Left ventricle myocardium inferior (tissue), 1 donor: ENCODE measurements around the gene KCNIP2. TPM values are rescaled to one million over a fixed set of nuclear protein-coding genes. Genes with fewer than 3 reads are reported as not detected.

ENCODE experiments used
- DNase-seq: peaks from one replicate; pipeline ENCODE4 v3.0.0-alpha.2; 2020
- H3K27ac ChIP-seq: fragments of 200-600 bp; replicated peaks from 2 replicates; pipeline ENCODE4 v1.8.0; 2021
- H3K27me3 ChIP-seq: fragments of 200-600 bp; 2 replicates; pipeline ENCODE4 v1.8.0; 2021; ENCODE audit warnings: low read depth
- H3K36me3 ChIP-seq: fragments of 200-600 bp; 2 replicates; pipeline ENCODE4 v1.8.0; 2021
- H3K4me1 ChIP-seq: fragments of 200-600 bp; 2 replicates; pipeline ENCODE4 v1.8.0; 2021
- H3K4me3 ChIP-seq: fragments of 200-600 bp; 2 replicates; pipeline ENCODE4 v1.8.0; 2021; ENCODE audit warnings: mild to moderate bottlenecking, moderate library complexity
- H3K9me3 ChIP-seq: fragments of 200-600 bp; replicated peaks from 2 replicates; pipeline ENCODE4 v1.8.0; 2021
- CTCF ChIP-seq: fragments of 200-600 bp; IDR thresholded peaks from 2 replicates; pipeline ENCODE4 v1.8.0; 2021; ENCODE audit warnings: antibody characterized with exemption, mild to moderate bottlenecking, borderline replicate concordance
- intact Hi-C: fragments of 100-400 bp; cut with micrococcal nuclease; formaldehyde crosslinking; loops from one replicate; pipeline ENCODE4 v1.11.0; 2022
- total RNA-seq: library from RNA; stranded (reverse); fragmentation: NEBNext Ultra II Directional; extraction: Animal tissue kit (Norgen Biotek cat#: 25700); gene quantifications from one replicate; pipeline ENCODE4 v1.2.1, GENCODE V29; 2021
- donor health status: DM: no; HTN: yes; CAD: no; lungs with severe emphysema.

Gene KCNIP2
- total RNA-seq, 1 donor from 2014 or later = 29.2 TPM

DNA sequence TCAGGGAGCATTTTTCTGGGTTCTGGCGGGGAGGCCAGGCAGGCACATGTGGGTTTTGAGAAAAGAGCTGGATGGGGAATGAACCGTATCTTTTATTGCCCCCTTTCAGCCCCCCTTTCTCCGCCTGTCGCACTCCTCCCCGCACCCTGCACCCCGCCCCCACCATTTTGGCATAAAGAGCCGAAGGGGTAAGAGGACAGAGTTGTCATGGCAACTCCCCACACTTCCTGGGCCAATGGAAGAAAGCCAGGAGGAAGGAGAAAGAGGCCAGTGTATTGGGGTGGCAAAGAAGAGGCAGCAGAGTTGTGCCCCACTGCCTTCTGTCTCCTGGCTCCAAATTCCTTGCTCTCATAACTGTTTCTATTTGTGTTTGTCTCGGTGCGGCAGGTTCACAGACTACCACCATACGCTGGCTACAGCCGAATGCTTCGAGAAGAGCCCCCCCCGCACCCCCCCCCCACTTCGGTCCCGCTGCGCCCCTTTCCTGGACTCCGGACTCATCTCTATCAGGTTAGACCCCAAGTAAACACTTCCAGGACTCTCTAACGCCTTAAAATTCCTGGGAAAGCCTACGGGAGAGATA is 3.4 kb downstream of the KCNIP2 start:
- peaks cover 87% of the 10 kb centered on the region for H3K4me1 ChIP-seq
- H3K4me3 ChIP-seq = peak overlapping the region; percentile 72
- peak overlapping the region; percentile 72 for H3K27ac ChIP-seq
- H3K36me3 ChIP-seq = no peaks in the 10 kb centered on the region
- intact Hi-C loops = loop anchor here (10.0 kb wide), 1 partner anchor 165 kb away; no protein-coding TSS in a partner anchor
- no peak for TF ChIP-seq CTCF
- H3K27me3 ChIP-seq = no peaks in the 10 kb centered on the region
- H3K9me3 ChIP-seq = no peaks in the 10 kb centered on the region
- no peak for DNase-seq

DNA sequence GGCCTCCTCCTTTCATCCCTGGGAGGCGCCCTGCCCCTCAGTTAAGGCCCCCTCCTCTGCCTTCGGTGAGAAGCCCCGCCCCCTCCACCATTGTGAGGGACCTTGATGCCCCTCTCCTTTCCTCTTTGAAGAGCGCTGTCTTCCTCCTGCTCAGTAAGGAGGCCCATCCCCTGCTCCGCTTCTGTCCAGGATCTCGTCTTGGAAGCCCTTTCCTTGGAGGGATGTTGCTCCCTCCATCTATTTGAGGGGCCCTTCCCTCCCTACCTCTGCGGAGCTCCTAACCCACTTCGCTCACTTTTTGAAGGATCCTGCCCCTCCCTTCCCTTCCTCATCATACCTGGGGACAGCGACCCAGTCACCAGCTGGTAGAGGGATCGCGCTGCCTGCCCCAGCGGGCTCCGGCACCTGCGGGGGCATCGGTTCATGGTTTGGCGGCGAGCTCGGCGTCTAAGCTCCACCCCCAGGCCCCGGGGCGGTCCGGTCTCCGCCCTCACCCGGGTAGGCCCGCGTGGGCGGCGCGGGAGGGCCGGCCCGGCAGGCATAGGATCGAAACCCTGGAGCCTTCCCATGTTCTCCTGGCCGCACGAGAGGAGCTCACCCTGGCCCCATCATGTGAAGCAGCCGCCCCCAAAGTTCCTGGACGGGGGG is 4.1 kb downstream of the KCNIP2 start:
- no peaks in the 10 kb centered on the region for H3K36me3 ChIP-seq

DNA sequence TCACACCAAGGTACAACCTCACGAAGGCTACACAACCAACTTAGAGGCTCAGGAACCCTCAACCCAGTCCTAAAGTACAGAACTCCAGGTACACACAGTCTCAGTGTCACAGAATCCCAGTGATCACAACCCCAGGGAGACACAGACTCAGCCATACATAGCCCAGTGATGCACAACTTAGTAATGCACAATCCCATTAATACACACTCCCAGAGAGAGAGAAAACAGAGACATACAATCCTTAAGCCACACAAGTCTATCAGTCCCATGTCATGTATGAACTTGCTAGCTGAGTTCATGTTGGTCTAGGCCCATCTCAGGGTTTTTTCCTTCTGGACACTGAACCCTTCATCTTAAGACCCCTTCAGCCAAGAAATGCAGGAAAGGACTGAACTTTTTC is 4.6 kb downstream of the KCNIP2 start:
- Histone ChIP-seq H3K9me3 (no peaks in the 10 kb centered on the region), H3K27ac (peak overlapping the region; percentile 72), H3K4me1 (peaks cover 87% of the 10 kb centered on the region), H3K36me3 (no peaks in the 10 kb centered on the region), H3K27me3 (no peaks in the 10 kb centered on the region), H3K4me3 (peak overlapping the region; percentile 72)
- intact Hi-C loops = no loop called here
- TF ChIP-seq CTCF = no peak
- DNase-seq = no peak

More for the DNA sequence above, 4.1 kb downstream of the KCNIP2 start:
- Histone ChIP-seq H3K4me1 (peaks cover 87% of the 10 kb centered on the region), H3K9me3 (no peaks in the 10 kb centered on the region), H3K27ac (peak overlapping the region; percentile 72), H3K27me3 (no peaks in the 10 kb centered on the region), H3K4me3 (peak overlapping the region; percentile 72)
- intact Hi-C loops = loop anchor here (10.0 kb wide), 1 partner anchor 165 kb away; no protein-coding TSS in a partner anchor
- no peak for TF ChIP-seq CTCF
- DNase-seq = peak; percentile 48

GRCh38 chr10:101838416-101838970 is 5.1 kb downstream of the KCNIP2 start:
- Histone ChIP-seq H3K27me3 (no peaks in the 10 kb centered on the region), H3K4me3 (no peak overlapping the region), H3K4me1 (peaks cover 91% of the 10 kb centered on the region), H3K36me3 (no peaks in the 10 kb centered on the region), H3K27ac (peak overlapping the region; percentile 72), H3K9me3 (no peaks in the 10 kb centered on the region)
- DNase-seq = no peak
- TF ChIP-seq CTCF = no peak
- intact Hi-C loops = no loop called here

DNA sequence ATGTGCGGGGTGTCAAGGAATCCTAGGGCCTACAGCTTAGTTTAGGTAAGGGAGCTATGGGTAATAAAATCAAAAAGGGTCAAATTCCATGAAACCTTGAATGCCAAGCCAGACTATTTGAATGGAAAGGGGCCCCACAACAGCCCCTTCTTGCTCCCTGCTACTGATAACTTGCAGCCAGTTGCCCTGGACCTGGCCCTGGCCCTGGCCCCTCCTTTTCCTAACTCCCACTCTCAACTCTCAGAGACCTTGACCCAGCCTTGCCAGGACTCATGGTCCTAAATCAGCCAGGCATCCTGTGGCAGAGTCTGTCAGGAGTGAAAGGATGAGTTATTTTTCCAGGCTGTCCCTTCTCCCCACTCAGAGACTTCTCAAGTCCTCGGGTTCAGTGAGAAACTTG is 5.9 kb downstream of the KCNIP2 start:
- Histone ChIP-seq H3K27ac (peak overlapping the region; percentile 72), H3K27me3 (no peaks in the 10 kb centered on the region), H3K9me3 (no peaks in the 10 kb centered on the region), H3K4me3 (no peak overlapping the region), H3K4me1 (peaks cover 94% of the 10 kb centered on the region), H3K36me3 (no peaks in the 10 kb centered on the region)
- TF ChIP-seq CTCF = no peak
- intact Hi-C loops = no loop called here
- DNase-seq = no peak
